Measurements from ENCODE around the gene SHISA2.

DNA sequence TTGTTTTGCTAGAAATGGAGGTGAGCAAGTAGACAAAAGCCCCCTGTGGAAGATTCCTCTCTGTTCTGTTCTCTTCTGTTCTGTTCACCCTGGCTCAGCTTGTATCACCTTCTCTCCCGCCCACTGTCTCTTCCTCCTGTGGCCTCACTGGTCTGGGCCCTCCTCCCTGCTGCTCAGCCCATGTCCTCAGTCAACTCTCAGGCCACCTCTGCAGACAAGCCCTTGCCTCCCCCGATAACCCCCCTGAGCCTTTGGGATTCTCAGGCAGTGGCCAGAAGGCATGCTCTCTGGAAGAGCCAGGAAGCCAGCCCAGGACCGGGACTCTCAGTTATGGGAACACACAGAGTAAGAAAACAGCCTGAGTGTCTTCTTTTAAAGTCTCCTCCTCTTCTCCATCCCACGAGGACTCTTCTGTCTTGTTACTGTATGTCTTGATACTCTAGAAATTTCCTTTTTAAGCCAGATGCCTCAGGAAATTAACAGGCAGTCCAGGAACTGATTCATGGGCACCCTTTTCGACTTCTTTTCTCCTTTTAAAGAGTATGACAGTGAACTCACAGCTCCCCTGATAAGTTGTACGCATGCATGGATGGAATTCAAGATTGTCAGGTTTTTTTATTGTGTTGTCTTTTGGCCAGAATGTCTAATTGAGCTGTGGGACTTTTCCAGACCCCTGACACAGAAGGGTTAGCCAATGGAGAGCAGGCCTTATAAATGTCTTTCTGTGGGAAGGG lies 33.7 kb downstream of the SHISA2 start:
- no peak for TF ChIP-seq CEBPB (IDR thresholded peaks at IDR 0.05)
- TF ChIP-seq, protein P1, sequence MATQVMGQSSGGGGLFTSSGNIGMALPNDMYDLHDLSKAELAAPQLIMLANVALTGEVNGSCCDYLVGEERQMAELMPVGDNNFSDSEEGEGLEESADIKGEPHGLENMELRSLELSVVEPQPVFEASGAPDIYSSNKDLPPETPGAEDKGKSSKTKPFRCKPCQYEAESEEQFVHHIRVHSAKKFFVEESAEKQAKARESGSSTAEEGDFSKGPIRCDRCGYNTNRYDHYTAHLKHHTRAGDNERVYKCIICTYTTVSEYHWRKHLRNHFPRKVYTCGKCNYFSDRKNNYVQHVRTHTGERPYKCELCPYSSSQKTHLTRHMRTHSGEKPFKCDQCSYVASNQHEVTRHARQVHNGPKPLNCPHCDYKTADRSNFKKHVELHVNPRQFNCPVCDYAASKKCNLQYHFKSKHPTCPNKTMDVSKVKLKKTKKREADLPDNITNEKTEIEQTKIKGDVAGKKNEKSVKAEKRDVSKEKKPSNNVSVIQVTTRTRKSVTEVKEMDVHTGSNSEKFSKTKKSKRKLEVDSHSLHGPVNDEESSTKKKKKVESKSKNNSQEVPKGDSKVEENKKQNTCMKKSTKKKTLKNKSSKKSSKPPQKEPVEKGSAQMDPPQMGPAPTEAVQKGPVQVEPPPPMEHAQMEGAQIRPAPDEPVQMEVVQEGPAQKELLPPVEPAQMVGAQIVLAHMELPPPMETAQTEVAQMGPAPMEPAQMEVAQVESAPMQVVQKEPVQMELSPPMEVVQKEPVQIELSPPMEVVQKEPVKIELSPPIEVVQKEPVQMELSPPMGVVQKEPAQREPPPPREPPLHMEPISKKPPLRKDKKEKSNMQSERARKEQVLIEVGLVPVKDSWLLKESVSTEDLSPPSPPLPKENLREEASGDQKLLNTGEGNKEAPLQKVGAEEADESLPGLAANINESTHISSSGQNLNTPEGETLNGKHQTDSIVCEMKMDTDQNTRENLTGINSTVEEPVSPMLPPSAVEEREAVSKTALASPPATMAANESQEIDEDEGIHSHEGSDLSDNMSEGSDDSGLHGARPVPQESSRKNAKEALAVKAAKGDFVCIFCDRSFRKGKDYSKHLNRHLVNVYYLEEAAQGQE (IDR thresholded peaks at IDR 0.05; ENCODE audit: low read depth) = no peak
- no peak for TF ChIP-seq EGR1 (IDR thresholded peaks at IDR 0.05)
